K562 (cell line): ENCODE measurements around the gene OLIG3. TPM values are rescaled to one million over a fixed set of nuclear protein-coding genes. Genes with fewer than 3 reads are reported as not detected.
A peak's percentile ranks its signal among the peaks of the same experiment; 100 is the strongest.

Source experiments
- ATAC-seq: fragments of 200-7000 bp; cut with Tn5 transposase; 3 replicates; pipeline ENCODE4 v1.9.1; 2020; ENCODE audit warnings: moderate library complexity
- BruUV-seq: library from RNA; stranded (reverse); fragments of 400-500 nt; replicated peaks from 2 replicates; lab custom pipeline; 2021; lab: Mats Ljungman, UMichigan
- CTCF ChIA-PET: fragments of 300-600 bp; formaldehyde crosslinking; extraction: SDS; loops from one replicate; lab custom pipeline; 2021; ENCODE audit warnings: low intra/inter-chr PET ratio; lab: Yijun Ruan, JAX
- POLR2A ChIA-PET: fragments of 300-600, 350-650 bp; sonication (Branson Sonifier 250); formaldehyde crosslinking; extraction: SDS; loops from one replicate; lab custom pipeline; 2021; ENCODE audit warnings: antibody characterized with exemption, inconsistent platforms; lab: Yijun Ruan, JAX
- DNase-seq, 4 experiments: peaks; one replicate each; pipeline versions ENCODE4 v3.0.0 to v3.0.0-alpha.2; 2011 to 2018; ENCODE audit warnings: low spot score in 3 of 4, mixed read lengths in 3 of 4; ENCODE audit errors: extremely low read depth in 1 of 4
- FAIRE-seq: peaks from 2 replicates; lab custom pipeline; 2011; peaks lifted over from hg19 to GRCh38; lab: Jason Lieb, UNC
- H2AFZ ChIP-seq: 2 replicates; pipeline ENCODE4 v1.6.0; 2011; ENCODE audit warnings: low read depth, low read length, control low read depth, inconsistent platforms
- H3K27ac ChIP-seq: fragments of 200-600 bp; 3 replicates; pipeline ENCODE4 v1.8.0; 2011; ENCODE audit warnings: low read depth, mild to moderate bottlenecking, control low read depth, inconsistent platforms, low read length, moderate library complexity, mixed read lengths; ENCODE audit errors: extremely low read depth
- H3K27me3 ChIP-seq, 2 experiments: fragments of 300-600 bp in 1 of 2; 2 replicates in 1 of 2; 3 replicates in 1 of 2; pipeline versions ENCODE4 v1.6.0 to v1.8.0; 2011; ENCODE audit warnings: inconsistent platforms in 2 of 2, low read length in 2 of 2, mild to moderate bottlenecking in 1 of 2, mixed read lengths in 1 of 2, moderate library complexity in 1 of 2; ENCODE audit not compliant: control insufficient read depth in 2 of 2, insufficient read depth in 2 of 2
- H3K36me3 ChIP-seq: fragments of 300-600 bp; 3 replicates; pipeline ENCODE4 v1.8.0; 2011; ENCODE audit warnings: mild to moderate bottlenecking, low read length, inconsistent platforms; ENCODE audit not compliant: control insufficient read depth, insufficient read depth
- H3K4me1 ChIP-seq, 2 experiments: fragments of 200-600 bp in 1 of 2; replicated peaks in 1 of 2; 2 replicates in 1 of 2; 3 replicates in 1 of 2; pipeline versions ENCODE4 v1.5.1 to v1.8.0; 2011; ENCODE audit warnings: inconsistent platforms in 2 of 2, low read length in 2 of 2, mild to moderate bottlenecking in 1 of 2, mixed read lengths in 1 of 2, moderate library complexity in 1 of 2; ENCODE audit not compliant: control insufficient read depth in 2 of 2, insufficient read depth in 2 of 2
- H3K4me2 ChIP-seq: 2 replicates; pipeline ENCODE4 v1.6.1; 2011; ENCODE audit warnings: low read length, control low read depth, inconsistent platforms, mixed read lengths; ENCODE audit not compliant: insufficient read depth
- H3K4me3 ChIP-seq: fragments of 200-600 bp; sonication (generic), shearing (Covaris generic); 2 replicates; pipeline ENCODE4 v1.5.1; 2016; ENCODE audit warnings: control low read depth, inconsistent platforms
- H3K79me2 ChIP-seq: fragments of 200-600 bp; 3 replicates; pipeline ENCODE4 v1.8.0; 2011; ENCODE audit warnings: low read length, inconsistent platforms; ENCODE audit not compliant: control insufficient read depth, insufficient read depth
- H3K9ac ChIP-seq, 2 experiments: 2 replicates each; pipeline versions ENCODE4 v1.6.0 to v1.6.1; 2011; ENCODE audit warnings: low read depth in 2 of 2, low read length in 2 of 2, control low read depth in 1 of 2, inconsistent platforms in 1 of 2, mild to moderate bottlenecking in 1 of 2, mixed read lengths in 1 of 2; ENCODE audit not compliant: insufficient read depth in 1 of 2
- H3K9me1 ChIP-seq: one replicate; pipeline ENCODE4 v1.6.0; 2011; ENCODE audit warnings: inconsistent platforms, mild to moderate bottlenecking, low read length, moderate library complexity; ENCODE audit not compliant: control insufficient read depth, insufficient read depth
- H3K9me3 ChIP-seq: replicated peaks from 2 replicates; pipeline ENCODE4 v1.5.1; 2011; ENCODE audit warnings: low read depth, low read length, inconsistent platforms; ENCODE audit not compliant: control insufficient read depth, insufficient read depth
- H4K20me1 ChIP-seq: replicated peaks from 2 replicates; pipeline ENCODE4 v1.6.1; 2011; ENCODE audit warnings: low read length, inconsistent platforms, mixed read lengths; ENCODE audit not compliant: control insufficient read depth, insufficient read depth
- BRCA1 ChIP-seq, 2 experiments: fragments of 450-650 bp in 1 of 2; sonication (generic) in 1 of 2; formaldehyde crosslinking in 1 of 2; IDR thresholded peaks; 2 replicates each; pipeline versions ENCODE4 v1.5.0 to v1.6.1; 2017 to 2020; ENCODE audit warnings: mild to moderate bottlenecking in 1 of 2, missing genetic modification reagents in 1 of 2
- C11orf30 ChIP-seq: fragments of 450-650 bp; IDR thresholded peaks from 2 replicates; pipeline ENCODE4 v1.6.1; 2016; ENCODE audit warnings: low read depth, mild to moderate bottlenecking
- GABPB2 ChIP-seq: fragments of 250-450 bp; sonication (Bioruptor Pico); conservative IDR thresholded peaks from 2 replicates; pipeline ENCODE4 v1.5.1; 2021; ENCODE audit warnings: mild to moderate bottlenecking
- LARP7 ChIP-seq: fragments of 450-650 bp; IDR thresholded peaks from 2 replicates; pipeline ENCODE4 v1.6.1; 2016
- MAFF ChIP-seq: IDR thresholded peaks from 2 replicates; pipeline ENCODE4 v1.6.1; 2012; ENCODE audit warnings: low read length, improper control_type of control experiment
- MAFG ChIP-seq: fragments of 450-650 bp; conservative IDR thresholded peaks from 2 replicates; pipeline ENCODE4 v1.6.1; 2016; ENCODE audit warnings: missing genetic modification characterization, missing compliant biosample characterization
- SIN3A ChIP-seq, 2 experiments: fragments of 150-350 bp in 1 of 2; IDR thresholded peaks; 2 replicates each; pipeline ENCODE4 v1.6.1; 2011 to 2016; ENCODE audit warnings: borderline replicate concordance in 2 of 2, low read depth in 2 of 2, low read length in 2 of 2, mild to moderate bottlenecking in 2 of 2, moderate library complexity in 2 of 2; ENCODE audit not compliant: control insufficient read depth in 1 of 2
- STAT5A ChIP-seq: IDR thresholded peaks from 2 replicates; pipeline ENCODE4 v1.6.1; 2012; ENCODE audit warnings: low read length, inconsistent platforms, borderline replicate concordance
- XRCC5 ChIP-seq: fragments of 200-400 bp; formaldehyde crosslinking; IDR thresholded peaks from 2 replicates; pipeline ENCODE4 v1.6.1; 2017; ENCODE audit warnings: low read depth, mild to moderate bottlenecking, low read length
- ZHX1 ChIP-seq: fragments of 150-350 bp; conservative IDR thresholded peaks from 2 replicates; pipeline ENCODE4 v1.6.1; 2014; ENCODE audit warnings: low read length
- ZNF316 ChIP-seq: fragments of 450-650 bp; IDR thresholded peaks from 2 replicates; pipeline ENCODE4 v1.6.1; 2016
- ZNF584 ChIP-seq: fragments of 200-800 bp; sonication (Bioruptor generic); IDR thresholded peaks from 2 replicates; pipeline ENCODE4 v1.6.1; 2016; ENCODE audit warnings: low read depth, mild to moderate bottlenecking, missing genetic modification characterization, missing compliant biosample characterization
- WGBS: fragments of 100-300 bp; shearing (Covaris generic); methylation state at CpG from one replicate; pipeline ENCODE4 v1.1.6; 2016; ENCODE audit warnings: low coverage, mixed read lengths; ENCODE audit not compliant: insufficient coverage; ENCODE audit errors: missing lambda C conversion rate; 5-methylcytosine and 5-hydroxymethylcytosine counted together
- in situ Hi-C: fragments of 300-500 bp; cut with MboI; formaldehyde crosslinking; loops from 4 replicates; pipeline ENCODE4 v1.15.0; 2018; ENCODE audit warnings: inconsistent platforms, mixed read lengths
- intact Hi-C: fragments of 100-400 bp; cut with micrococcal nuclease; formaldehyde crosslinking; loops from 2 replicates; pipeline ENCODE4 v1.14.2; 2022
- polyA plus RNA-seq, 8 experiments: library from polyadenylated mRNA; depleted of rRNA in 4 of 8; stranded (reverse) in 5 of 8; unstranded in 3 of 8; fragments of >200 nt; fragmentation: Nextera tagmentation in 2 of 8; fragmentation: Illumina TruSeq in 1 of 8; extraction: Ambion mirVana in 2 of 8; extraction: Trizol in 1 of 8; gene quantifications; 2 replicates each; pipeline versions ENCODE4 v1.2.1 to v1.2.3, GENCODE V29; 2011 to 2014; ENCODE audit warnings: inconsistent platforms in 1 of 8, missing spikeins in 1 of 8
- total RNA-seq, 7 experiments: library from RNA; depleted of rRNA in 6 of 7; stranded (reverse); fragments of >200 nt in 6 of 7; fragmentation: Illumina TruSeq in 2 of 7; extraction: Trizol in 2 of 7; gene quantifications; 2 replicates each; pipeline versions ENCODE4 v1.2.1 to v1.2.3, GENCODE V29; 2011 to 2021; ENCODE audit warnings: low replicate concordance in 1 of 7
- TF ChIP-seq, protein P1 (sequence below): fragments of 450-650 bp; formaldehyde crosslinking; IDR thresholded peaks from 2 replicates; pipeline ENCODE4 v1.4.0; 2020; ENCODE audit warnings: mild to moderate bottlenecking

OLIG3 gene
- total and polyA plus RNA-seq, 9 of the 15 experiments (the other 6 are each of a cell fraction or from before 2014, with no cell fraction given) = not detected

GRCh38 chr6:137520520-137520919 is 26.3 kb upstream of the OLIG3 start:
- DNase-seq (no peak), FAIRE-seq (no peak), ATAC-seq (no peak)
- Histone ChIP-seq H3K9me3 (no peaks in the 10 kb centered on the region), H3K27me3 (peaks cover under 1 to 4% of the 10 kb centered on the region in 2 experiments; a peak in 2 of 5 replicates), H3K9me1 (no peaks in the 10 kb centered on the region), H3K9ac (no peak overlapping the region), H3K4me1 (no peaks in the 10 kb centered on the region), H3K36me3 (no peaks in the 10 kb centered on the region), H3K4me3 (no peak overlapping the region), H2AFZ (no peak overlapping the region), H3K79me2 (no peaks in the 10 kb centered on the region), H3K4me2 (no peak overlapping the region)
- CTCF ChIA-PET = no interaction called here
- intact Hi-C loops (no loop called here), in situ Hi-C loops (no loop called here)
- no TSS peak for BruUV-seq
- TF ChIP-seq ZNF316 (peak; percentile 68), MAFF (peak; percentile 56; the same call in 1 of the 2 replicates), SIN3A (IDR thresholded peaks at IDR 0.05; ENCODE audit: borderline replicate concordance in 2 of 2, control insufficient read depth in 1 of 2, low read depth in 2 of 2, low read length in 2 of 2) (no peak), LARP7 (no peak), MAFG (tag) (peak; percentile 30), C11orf30 (peak; percentile 46; the same call in 1 of the 2 replicates)
- TF ChIP-seq, all 486 proteins: peak for 4
- POLR2A ChIA-PET = no interaction called here
- Histone ChIP-seq H4K20me1 (no peaks in the 10 kb centered on the region), H3K27ac (no peak overlapping the region)
- WGBS = 2% methylated on average over 4 of the region's 4 CpGs

- ChIA-PET POLR2A (no interaction called here), CTCF (no interaction called here)
- DNase-seq = no peak
- Histone ChIP-seq H3K4me2 (no peak overlapping the region), H3K36me3 (no peaks in the 10 kb centered on the region), H3K4me1 (no peaks in the 10 kb centered on the region), H3K9me3 (no peaks in the 10 kb centered on the region), H3K79me2 (no peaks in the 10 kb centered on the region), H2AFZ (no peak overlapping the region), H3K27me3 (peaks cover 4% of the 10 kb centered on the region in 2 experiments; a peak in 2 of 5 replicates), H4K20me1 (no peaks in the 10 kb centered on the region), H3K9ac (no peak overlapping the region), H3K9me1 (no peaks in the 10 kb centered on the region), H3K27ac (no peak overlapping the region), H3K4me3 (no peak overlapping the region)
- intact Hi-C loops (no loop called here), in situ Hi-C loops (no loop called here)
- BruUV-seq = no TSS peak
- 1% methylated on average over 9 of the region's 9 CpGs for WGBS
- no peak for ATAC-seq
- no peak for FAIRE-seq
- TF ChIP-seq STAT5A = no peak
- no peak for TF ChIP-seq XRCC5
- no peak for TF ChIP-seq BRCA1 (IDR thresholded peaks at IDR 0.05)
- TF ChIP-seq BRCA1 (CRISPR knock-in tag; IDR thresholded peaks at IDR 0.05) = no peak
- no peak for TF ChIP-seq ZHX1
- no peak for TF ChIP-seq GABPB2 (CRISPR knock-in tag)
- TF ChIP-seq ZNF584 = no peak
- TF ChIP-seq, protein P1, sequence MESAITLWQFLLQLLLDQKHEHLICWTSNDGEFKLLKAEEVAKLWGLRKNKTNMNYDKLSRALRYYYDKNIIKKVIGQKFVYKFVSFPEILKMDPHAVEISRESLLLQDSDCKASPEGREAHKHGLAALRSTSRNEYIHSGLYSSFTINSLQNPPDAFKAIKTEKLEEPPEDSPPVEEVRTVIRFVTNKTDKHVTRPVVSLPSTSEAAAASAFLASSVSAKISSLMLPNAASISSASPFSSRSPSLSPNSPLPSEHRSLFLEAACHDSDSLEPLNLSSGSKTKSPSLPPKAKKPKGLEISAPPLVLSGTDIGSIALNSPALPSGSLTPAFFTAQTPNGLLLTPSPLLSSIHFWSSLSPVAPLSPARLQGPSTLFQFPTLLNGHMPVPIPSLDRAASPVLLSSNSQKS (CRISPR knock-in tag) = no peak
Measured at GRCh38 chr6:137519629-137520176, 25.5 kb upstream of the OLIG3 start.
